ENCODE measurements around the gene DBNDD2. TPM values are rescaled to one million over a fixed set of nuclear protein-coding genes. Genes with fewer than 3 reads are reported as not detected.

Gene DBNDD2
- total RNA-seq, 1 experiment from 2014 or later, result not detected

DNA sequence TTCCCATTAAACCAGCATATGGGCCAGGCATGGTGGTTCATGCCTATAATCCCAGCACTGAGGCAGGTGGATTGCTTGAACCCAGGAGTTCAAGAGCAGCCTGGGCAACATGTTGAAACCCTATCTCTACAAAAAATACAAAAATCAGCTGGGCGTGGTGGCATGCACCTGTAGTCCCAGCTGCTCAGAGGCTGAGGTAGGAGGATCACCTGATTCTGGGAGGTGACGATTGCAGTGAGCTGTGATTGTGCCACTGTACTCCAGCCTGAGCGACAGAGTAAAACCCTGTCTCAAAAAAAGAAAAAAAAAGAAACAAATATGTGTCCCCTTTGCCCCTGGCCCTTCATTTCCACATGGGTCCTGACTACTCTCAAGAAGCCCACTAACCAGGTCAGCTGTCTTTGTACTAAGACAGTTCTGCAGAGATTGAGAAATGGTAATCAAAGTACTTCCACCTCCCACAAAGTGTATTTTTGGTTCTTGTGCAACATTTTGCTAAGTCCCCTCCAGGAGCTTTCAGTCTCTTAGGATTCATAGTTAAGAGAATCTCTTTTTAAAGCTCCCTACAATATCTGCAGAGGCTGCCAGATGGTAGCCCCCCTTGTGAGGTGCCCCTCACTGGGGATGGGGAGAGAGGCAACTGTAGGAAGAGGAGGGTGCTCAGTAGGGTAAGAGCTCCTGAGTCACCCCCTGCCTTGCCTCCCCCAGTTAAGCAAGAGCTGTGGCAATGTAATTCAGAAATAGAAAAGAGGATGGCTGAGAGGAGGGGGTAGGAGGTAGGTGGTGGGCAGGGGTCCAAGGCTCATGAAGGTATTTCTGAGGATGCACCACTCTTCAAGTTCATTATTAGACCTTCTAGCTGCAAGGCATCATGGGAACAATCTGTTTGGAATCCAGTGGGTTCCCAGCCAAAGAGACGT, 44.9 kb downstream of the DBNDD2 start:
- no peaks in the 10 kb centered on the region for H3K79me2 ChIP-seq (ENCODE audit: low read length)
- H3K4me1 ChIP-seq (ENCODE audit: low read length), result no peaks in the 10 kb centered on the region
- DNase-seq, result no peak
- H3K9me2 ChIP-seq (replicated peaks; ENCODE audit: insufficient read depth, low read length), result no peaks in the 10 kb centered on the region
- H3K4me3 ChIP-seq (ENCODE audit: low read length), result no peak overlapping the region
- H3K4me2 ChIP-seq (ENCODE audit: low read depth, low read length, poor library complexity, severe bottlenecking), result no peak overlapping the region
- no peaks in the 10 kb centered on the region for H3K9me3 ChIP-seq (ENCODE audit: low read length)
- no peaks in the 10 kb centered on the region for H4K20me1 ChIP-seq (ENCODE audit: insufficient read depth, low read depth, low read length)
- no peaks in the 10 kb centered on the region for H3K36me3 ChIP-seq (ENCODE audit: insufficient read depth, low read length)
- H3K27ac ChIP-seq (ENCODE audit: low read length), result no peak overlapping the region
- H3K27me3 ChIP-seq (ENCODE audit: low read length), result no peaks in the 10 kb centered on the region
- H3K9ac ChIP-seq (ENCODE audit: low read length), result no peak overlapping the region
- no peak overlapping the region for H2AFZ ChIP-seq (ENCODE audit: low read length)

DNA sequence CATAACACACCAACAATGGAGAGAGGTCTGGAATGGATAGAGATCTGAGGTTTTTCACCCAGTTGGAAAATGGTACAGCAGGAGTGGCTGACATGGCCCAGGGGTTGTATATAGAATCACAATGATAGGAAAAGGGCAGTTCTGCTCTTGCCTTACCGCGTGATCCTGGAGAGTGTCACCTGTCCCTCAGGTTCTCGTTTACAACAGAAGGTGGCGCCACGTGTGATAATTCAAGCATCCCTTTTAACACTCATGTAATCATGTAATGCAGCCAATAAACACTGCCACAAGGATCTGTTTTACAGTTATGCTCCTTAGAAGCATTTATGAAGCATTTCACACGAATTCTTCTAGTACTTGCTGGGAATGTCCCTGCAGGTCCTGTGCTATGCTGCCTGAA, 48.5 kb downstream of the DBNDD2 start:
- H3K9ac ChIP-seq (ENCODE audit: low read length), result no peak overlapping the region
- no peak overlapping the region for H2AFZ ChIP-seq (ENCODE audit: low read length)
- H3K9me2 ChIP-seq (replicated peaks; ENCODE audit: insufficient read depth, low read length), result no peaks in the 10 kb centered on the region
- H3K4me2 ChIP-seq (ENCODE audit: low read depth, low read length, poor library complexity, severe bottlenecking), result no peak overlapping the region
- no peaks in the 10 kb centered on the region for H3K9me3 ChIP-seq (ENCODE audit: low read length)
- H3K27ac ChIP-seq (ENCODE audit: low read length), result no peak overlapping the region
- H3K36me3 ChIP-seq (ENCODE audit: insufficient read depth, low read length), result no peaks in the 10 kb centered on the region
- no peaks in the 10 kb centered on the region for H4K20me1 ChIP-seq (ENCODE audit: insufficient read depth, low read depth, low read length)
- no peak overlapping the region for H3K4me3 ChIP-seq (ENCODE audit: low read length)
- no peaks in the 10 kb centered on the region for H3K4me1 ChIP-seq (ENCODE audit: low read length)
- DNase-seq, result peak; percentile 73
- no peaks in the 10 kb centered on the region for H3K79me2 ChIP-seq (ENCODE audit: low read length)
- H3K27me3 ChIP-seq (ENCODE audit: low read length), result no peaks in the 10 kb centered on the region

- no peak overlapping the region for H2AFZ ChIP-seq (ENCODE audit: low read length)
Measured at GRCh38 chr20:45459606-45460005, 51.5 kb downstream of the DBNDD2 start.

More at GRCh38 chr20:45459606-45460005, 51.5 kb downstream of the DBNDD2 start:
- no peaks in the 10 kb centered on the region for H3K36me3 ChIP-seq (ENCODE audit: insufficient read depth, low read length)
- H3K27ac ChIP-seq (ENCODE audit: low read length), result no peak overlapping the region
- no peaks in the 10 kb centered on the region for H3K9me3 ChIP-seq (ENCODE audit: low read length)
- no peaks in the 10 kb centered on the region for H3K79me2 ChIP-seq (ENCODE audit: low read length)
- H3K9ac ChIP-seq (ENCODE audit: low read length), result no peak overlapping the region
- DNase-seq, result no peak
- no peaks in the 10 kb centered on the region for H4K20me1 ChIP-seq (ENCODE audit: insufficient read depth, low read depth, low read length)
- no peaks in the 10 kb centered on the region for H3K4me1 ChIP-seq (ENCODE audit: low read length)
- H3K9me2 ChIP-seq (replicated peaks; ENCODE audit: insufficient read depth, low read length), result no peaks in the 10 kb centered on the region
- H3K27me3 ChIP-seq (ENCODE audit: low read length), result peaks cover 2% of the 10 kb centered on the region; the same call in 1 of the 2 replicates
- H3K4me3 ChIP-seq (ENCODE audit: low read length), result no peak overlapping the region
- H3K4me2 ChIP-seq (ENCODE audit: low read depth, low read length, poor library complexity, severe bottlenecking), result no peak overlapping the region

Small RNA genes lying within 50 kb of the gene (small RNA-seq; reads per million reads assigned to genes)
- not detected for gene MIR6812

Other genes starting within 250 kb of the DBNDD2 start
- gene PI3, start 233.4 kb upstream of the DBNDD2 start, total RNA-seq (2014; rRNA removed; shearing (Covaris generic); ENCODE audit: low replicate concordance), result not detected in 2 replicates
- not detected in 2 replicates for gene SEMG1, start 201.3 kb upstream of the DBNDD2 start, total RNA-seq (2014; rRNA removed; shearing (Covaris generic); ENCODE audit: low replicate concordance)
- gene SEMG2, start 186.9 kb upstream of the DBNDD2 start, total RNA-seq (2014; rRNA removed; shearing (Covaris generic); ENCODE audit: low replicate concordance), result not detected in 2 replicates
- gene SLPI, start 153.7 kb upstream of the DBNDD2 start, total RNA-seq (2014; rRNA removed; shearing (Covaris generic); ENCODE audit: low replicate concordance), result not detected in 2 replicates
- gene RBPJL, start 101.4 kb upstream of the DBNDD2 start, total RNA-seq (2014; rRNA removed; shearing (Covaris generic); ENCODE audit: low replicate concordance), result not detected in 2 replicates
- not detected in 2 replicates for gene MATN4, start 100.0 kb upstream of the DBNDD2 start, total RNA-seq (2014; rRNA removed; shearing (Covaris generic); ENCODE audit: low replicate concordance)
- not detected in 2 replicates for gene SDC4, start 59.9 kb upstream of the DBNDD2 start, total RNA-seq (2014; rRNA removed; shearing (Covaris generic); ENCODE audit: low replicate concordance)
- 18.6 and 34.5 TPM in 2 replicates for gene SYS1, start 45.1 kb upstream of the DBNDD2 start, total RNA-seq (2014; rRNA removed; shearing (Covaris generic); ENCODE audit: low replicate concordance)
- not detected in 2 replicates for gene TP53TG5, start 30.0 kb upstream of the DBNDD2 start, total RNA-seq (2014; rRNA removed; shearing (Covaris generic); ENCODE audit: low replicate concordance)
- 53.4 and 80.1 TPM in 2 replicates for gene PIGT, start 7.9 kb downstream of the DBNDD2 start, total RNA-seq (2014; rRNA removed; shearing (Covaris generic); ENCODE audit: low replicate concordance)
- gene WFDC2, start 61.5 kb downstream of the DBNDD2 start, total RNA-seq (2014; rRNA removed; shearing (Covaris generic); ENCODE audit: low replicate concordance), result not detected in 2 replicates
- not detected in 2 replicates for gene SPINT3, start 107.3 kb downstream of the DBNDD2 start, total RNA-seq (2014; rRNA removed; shearing (Covaris generic); ENCODE audit: low replicate concordance)
- not detected in 2 replicates for gene WFDC6, start 131.2 kb downstream of the DBNDD2 start, total RNA-seq (2014; rRNA removed; shearing (Covaris generic); ENCODE audit: low replicate concordance)
- gene EPPIN, start 139.1 kb downstream of the DBNDD2 start, total RNA-seq (2014; rRNA removed; shearing (Covaris generic); ENCODE audit: low replicate concordance), result not detected in 2 replicates
- not detected in 2 replicates for gene WFDC8, start 171.0 kb downstream of the DBNDD2 start, total RNA-seq (2014; rRNA removed; shearing (Covaris generic); ENCODE audit: low replicate concordance)
- gene WFDC10A, start 221.4 kb downstream of the DBNDD2 start, total RNA-seq (2014; rRNA removed; shearing (Covaris generic); ENCODE audit: low replicate concordance), result not detected in 2 replicates
- gene WFDC9, start 223.0 kb downstream of the DBNDD2 start, total RNA-seq (2014; rRNA removed; shearing (Covaris generic); ENCODE audit: low replicate concordance), result not detected in 2 replicates